ENCODE results near the gene HOXC5.

GRCh38 chr12:54010972-54011664 lies 21.7 kb upstream of the HOXC5 start:
- TF ChIP-seq, protein P1, sequence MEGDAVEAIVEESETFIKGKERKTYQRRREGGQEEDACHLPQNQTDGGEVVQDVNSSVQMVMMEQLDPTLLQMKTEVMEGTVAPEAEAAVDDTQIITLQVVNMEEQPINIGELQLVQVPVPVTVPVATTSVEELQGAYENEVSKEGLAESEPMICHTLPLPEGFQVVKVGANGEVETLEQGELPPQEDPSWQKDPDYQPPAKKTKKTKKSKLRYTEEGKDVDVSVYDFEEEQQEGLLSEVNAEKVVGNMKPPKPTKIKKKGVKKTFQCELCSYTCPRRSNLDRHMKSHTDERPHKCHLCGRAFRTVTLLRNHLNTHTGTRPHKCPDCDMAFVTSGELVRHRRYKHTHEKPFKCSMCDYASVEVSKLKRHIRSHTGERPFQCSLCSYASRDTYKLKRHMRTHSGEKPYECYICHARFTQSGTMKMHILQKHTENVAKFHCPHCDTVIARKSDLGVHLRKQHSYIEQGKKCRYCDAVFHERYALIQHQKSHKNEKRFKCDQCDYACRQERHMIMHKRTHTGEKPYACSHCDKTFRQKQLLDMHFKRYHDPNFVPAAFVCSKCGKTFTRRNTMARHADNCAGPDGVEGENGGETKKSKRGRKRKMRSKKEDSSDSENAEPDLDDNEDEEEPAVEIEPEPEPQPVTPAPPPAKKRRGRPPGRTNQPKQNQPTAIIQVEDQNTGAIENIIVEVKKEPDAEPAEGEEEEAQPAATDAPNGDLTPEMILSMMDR (IDR thresholded peaks at IDR 0.05): no peak
- TF ChIP-seq EZH2 (IDR thresholded peaks at IDR 0.05; ENCODE audit: borderline replicate concordance, insufficient read depth, low read depth, low read length, poor library complexity, severe bottlenecking): no peak
